Camera-type eye (tissue), 1 donor: ENCODE results near the gene VENTX. TPM values are rescaled to one million over a fixed set of nuclear protein-coding genes. Genes with fewer than 3 reads are reported as not detected.

ENCODE experiments used
- total RNA-seq: library from RNA; depleted of rRNA; stranded (reverse); fragments of >200 nt; gene quantifications from one replicate; pipeline ENCODE4 v1.2.3, GENCODE V29; 2014

VENTX gene
- 0.22 TPM for total RNA-seq

DNA sequence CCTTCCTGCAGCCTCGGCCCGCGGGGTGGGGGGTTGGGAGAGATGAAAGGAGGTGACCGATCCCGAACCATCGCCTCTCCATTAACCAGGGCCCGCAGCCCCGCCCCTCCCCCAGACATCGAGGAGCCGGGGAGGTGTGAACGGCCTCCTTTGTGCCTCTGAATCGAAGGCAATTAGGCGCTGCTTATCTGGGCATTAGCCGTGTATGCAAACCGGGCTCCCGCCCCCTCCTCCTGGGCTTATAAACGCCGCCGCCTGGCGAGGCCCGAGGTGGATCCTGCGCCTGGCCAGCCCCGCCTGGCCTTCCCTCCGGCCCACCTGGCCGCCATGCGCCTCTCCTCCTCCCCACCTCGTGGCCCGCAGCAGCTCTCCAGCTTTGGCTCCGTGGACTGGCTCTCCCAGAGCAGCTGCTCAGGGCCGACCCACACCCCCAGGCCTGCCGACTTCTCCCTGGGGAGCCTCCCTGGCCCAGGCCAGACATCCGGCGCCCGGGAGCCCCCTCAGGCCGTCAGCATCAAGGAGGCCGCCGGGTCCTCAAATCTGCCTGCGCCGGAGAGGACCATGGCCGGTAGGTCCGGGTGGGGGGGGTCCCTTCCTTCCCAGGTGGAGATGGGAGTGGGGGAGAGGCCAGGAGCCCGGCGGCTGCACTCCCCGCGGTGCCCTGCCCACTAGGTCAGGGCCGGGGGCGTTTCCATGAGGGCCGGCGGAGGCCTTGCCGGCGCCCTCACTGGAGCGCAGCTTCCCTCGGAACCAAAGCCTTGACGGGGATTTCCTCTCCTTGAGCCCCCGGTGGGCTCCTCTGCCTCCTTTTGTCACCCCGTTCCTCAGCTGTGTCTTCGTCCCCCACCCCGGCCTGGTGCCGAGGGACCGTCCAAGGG is at the start of gene VENTX:
Gene VENTX (plus strand): TSS at position 268 of the 878 bp plus-strand sequence. CDS start 60 bp downstream, at position 328.

GRCh38 chr10:133230044-133230361 is 7.7 kb upstream of the VENTX start, which contains the start of gene UTF1:
Gene UTF1 (plus strand): TSS chr10:133230217. CDS start chr10:133230289, 72 bp downstream.

DNA sequence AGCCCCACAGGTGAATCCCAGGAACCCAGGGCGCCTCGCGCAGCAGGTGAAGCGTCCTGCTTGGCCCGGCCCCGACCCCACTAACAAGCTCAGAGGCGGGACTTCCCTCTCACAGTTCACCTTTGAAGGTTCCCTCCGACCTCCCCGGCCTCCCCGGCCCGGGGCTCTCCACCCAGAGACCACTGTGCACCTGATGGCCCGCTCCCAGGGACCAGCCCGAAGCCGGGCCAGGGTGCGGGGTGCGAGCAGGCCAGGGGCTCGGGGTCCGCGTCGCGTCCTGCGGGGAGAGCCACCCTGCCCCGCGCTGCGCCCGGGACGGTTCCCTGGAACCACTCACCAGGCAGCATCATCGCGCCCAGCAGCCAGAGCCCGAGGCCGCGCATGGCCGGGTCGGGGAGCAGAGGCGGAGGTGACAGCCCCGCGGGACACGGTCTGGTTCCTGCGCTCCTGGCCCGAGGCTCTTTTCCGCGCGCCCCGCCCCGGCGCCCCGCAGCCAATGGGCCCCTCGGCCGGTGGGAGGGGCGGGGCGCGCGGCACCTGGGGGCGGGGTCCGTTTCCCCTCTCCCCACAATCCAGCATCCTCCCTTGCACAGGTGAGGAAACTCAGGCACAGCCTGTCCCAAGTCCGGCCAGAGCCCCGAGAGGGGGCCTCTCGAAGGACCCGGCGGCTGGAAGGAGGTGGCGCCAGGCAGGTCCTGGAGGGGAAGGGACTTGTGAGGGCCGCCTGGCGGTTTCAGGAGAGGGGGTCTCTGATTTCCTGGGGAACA is 39.0 kb downstream of the VENTX start, which contains the start of gene ADAM8:
Gene ADAM8 (minus strand): TSS at position 434 of the 767 bp plus-strand sequence. CDS start 51 bp downstream, at position 383.

Other genes starting within 250 kb of the VENTX start
- 5.4 TPM for gene ADGRA1, start 149.9 kb upstream of the VENTX start, total RNA-seq
- 8.6 TPM for gene KNDC1, start 77.6 kb upstream of the VENTX start, total RNA-seq
- gene UTF1, start 7.6 kb upstream of the VENTX start, total RNA-seq: not detected
- gene ADAM8, start 39.0 kb downstream of the VENTX start, total RNA-seq: 4.0 TPM
- 71.5 TPM for gene TUBGCP2, start 71.0 kb downstream of the VENTX start, total RNA-seq
- gene ZNF511, start 71.1 kb downstream of the VENTX start, total RNA-seq: 15.3 TPM
- 3.0 TPM for gene CALY, start 99.0 kb downstream of the VENTX start, total RNA-seq
- gene PRAP1, start 109.5 kb downstream of the VENTX start, total RNA-seq: 2.0 TPM
- gene FUOM, start 120.2 kb downstream of the VENTX start, total RNA-seq: 7.3 TPM
- gene ECHS1, start 135.5 kb downstream of the VENTX start, total RNA-seq: 48.3 TPM
- 10.3 TPM for gene PAOX, start 141.4 kb downstream of the VENTX start, total RNA-seq
- 42.4 TPM for gene MTG1, start 156.3 kb downstream of the VENTX start, total RNA-seq
- gene SPRN, start 186.8 kb downstream of the VENTX start, total RNA-seq: 3.8 TPM
- gene SCART1, start 216.1 kb downstream of the VENTX start, total RNA-seq: 2.9 TPM